GM19240 (cell line): ENCODE data around the gene FAM89B.

ENCODE experiments used
- DNase-seq: peaks from one replicate; pipeline ENCODE4 v3.0.0; 2011; ENCODE audit warnings: low spot score; ENCODE audit not compliant: insufficient read length

Gene FAM89B

DNA sequence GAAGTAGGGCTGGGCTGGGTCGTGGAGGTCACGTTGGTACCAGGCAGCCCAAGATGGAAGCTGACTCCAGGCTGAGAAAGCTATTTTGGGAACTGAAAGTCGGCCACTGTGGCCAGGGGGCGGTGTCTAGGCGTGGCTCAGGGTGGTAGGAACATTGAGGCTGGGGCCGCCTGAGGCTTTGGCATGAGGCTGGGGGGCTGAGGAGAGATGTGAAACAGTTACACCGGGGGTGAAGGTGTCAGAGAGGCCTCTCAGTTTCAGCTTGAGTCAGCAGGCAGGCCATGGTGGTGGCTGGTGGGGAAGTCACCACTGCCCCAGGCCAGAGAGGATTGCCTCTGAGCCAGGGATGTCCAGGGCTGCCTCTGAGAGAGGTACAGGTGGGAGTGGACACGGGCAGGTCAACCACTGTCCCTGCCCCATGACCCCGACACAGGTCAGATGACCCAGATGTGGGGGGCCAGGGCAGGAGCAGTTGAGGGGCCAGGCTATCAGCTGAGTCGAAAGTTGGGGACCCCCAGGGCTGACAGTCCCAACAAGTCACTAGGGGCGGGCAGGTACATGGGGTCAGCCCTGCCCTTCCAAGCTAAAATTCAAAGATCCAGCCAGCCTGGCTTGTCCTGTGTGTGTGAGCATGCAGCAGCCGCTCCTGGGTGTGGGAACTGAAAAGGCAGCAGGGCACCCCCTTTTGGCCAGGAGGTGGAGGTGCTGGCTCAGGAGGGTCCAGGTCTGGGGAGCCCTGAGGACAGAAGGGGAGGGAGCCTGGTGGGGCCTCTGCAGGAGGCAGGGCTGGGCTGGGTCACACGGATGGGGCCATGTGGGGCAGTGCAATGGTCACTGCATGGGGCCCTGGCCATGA, 16.1 kb downstream of the FAM89B start:
- DNase-seq = peak; percentile 100

DNA sequence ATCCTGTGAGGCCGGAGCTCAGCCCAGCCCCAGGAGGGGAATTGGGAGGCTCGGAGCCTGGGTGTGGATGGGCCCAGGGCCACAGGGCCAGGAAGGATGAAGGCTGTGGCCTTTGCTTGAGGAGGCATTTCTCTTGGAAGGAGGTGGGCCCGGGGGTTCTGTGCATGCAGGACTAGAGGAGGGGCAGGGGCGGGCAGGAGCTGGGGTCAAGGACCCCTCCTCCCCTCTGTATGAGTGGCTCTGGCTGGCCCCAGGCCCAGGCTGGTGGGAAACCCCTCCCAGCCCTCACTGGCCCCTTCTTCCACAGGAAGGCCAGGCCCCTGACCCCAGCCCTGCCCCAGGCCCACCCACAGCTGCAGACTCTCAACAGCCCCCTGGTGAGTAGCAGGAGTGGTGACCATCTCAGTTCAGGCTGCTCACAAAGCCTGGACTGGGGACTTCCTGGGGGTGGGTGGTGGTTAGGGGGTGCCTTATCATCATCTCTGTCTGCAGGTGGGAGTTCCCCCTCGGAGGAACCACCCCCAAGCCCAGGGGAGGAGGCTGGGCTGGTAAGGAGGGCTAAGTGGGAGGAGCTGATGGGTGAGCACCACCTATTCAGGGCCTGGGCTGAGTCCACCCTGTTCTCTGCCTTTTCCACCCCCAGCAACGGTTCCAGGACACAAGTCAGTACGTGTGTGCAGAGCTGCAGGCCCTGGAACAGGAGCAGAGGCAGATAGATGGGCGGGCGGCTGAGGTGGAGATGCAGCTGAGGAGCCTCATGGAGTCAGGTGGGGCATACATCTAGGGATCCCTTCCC, 17.3 kb downstream of the FAM89B start:
- peak; percentile 70 for DNase-seq

DNA sequence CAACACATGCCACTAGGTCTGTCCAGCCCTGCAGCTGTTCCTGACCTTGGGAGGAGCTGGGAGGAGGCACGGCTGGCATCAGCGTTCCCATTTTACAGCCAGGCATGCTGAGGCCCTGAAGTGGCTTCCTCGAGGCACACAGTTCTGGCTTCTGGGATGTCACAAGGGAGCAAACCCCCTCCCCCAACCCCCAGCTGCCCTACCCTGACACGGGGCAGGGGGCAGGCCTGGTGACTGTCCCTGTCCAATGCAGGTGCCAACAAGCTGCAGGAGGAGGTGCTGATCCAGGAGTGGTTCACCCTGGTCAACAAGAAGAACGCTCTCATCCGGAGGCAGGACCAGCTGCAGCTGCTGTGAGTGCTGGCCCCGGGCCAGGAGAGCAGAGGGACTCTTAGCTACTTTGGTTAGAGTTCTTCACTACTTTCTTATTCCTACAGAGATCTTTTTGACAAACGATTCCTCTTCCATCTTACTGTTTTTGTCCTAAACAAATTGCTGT, 18.0 kb downstream of the FAM89B start:
- no peak for DNase-seq

DNA sequence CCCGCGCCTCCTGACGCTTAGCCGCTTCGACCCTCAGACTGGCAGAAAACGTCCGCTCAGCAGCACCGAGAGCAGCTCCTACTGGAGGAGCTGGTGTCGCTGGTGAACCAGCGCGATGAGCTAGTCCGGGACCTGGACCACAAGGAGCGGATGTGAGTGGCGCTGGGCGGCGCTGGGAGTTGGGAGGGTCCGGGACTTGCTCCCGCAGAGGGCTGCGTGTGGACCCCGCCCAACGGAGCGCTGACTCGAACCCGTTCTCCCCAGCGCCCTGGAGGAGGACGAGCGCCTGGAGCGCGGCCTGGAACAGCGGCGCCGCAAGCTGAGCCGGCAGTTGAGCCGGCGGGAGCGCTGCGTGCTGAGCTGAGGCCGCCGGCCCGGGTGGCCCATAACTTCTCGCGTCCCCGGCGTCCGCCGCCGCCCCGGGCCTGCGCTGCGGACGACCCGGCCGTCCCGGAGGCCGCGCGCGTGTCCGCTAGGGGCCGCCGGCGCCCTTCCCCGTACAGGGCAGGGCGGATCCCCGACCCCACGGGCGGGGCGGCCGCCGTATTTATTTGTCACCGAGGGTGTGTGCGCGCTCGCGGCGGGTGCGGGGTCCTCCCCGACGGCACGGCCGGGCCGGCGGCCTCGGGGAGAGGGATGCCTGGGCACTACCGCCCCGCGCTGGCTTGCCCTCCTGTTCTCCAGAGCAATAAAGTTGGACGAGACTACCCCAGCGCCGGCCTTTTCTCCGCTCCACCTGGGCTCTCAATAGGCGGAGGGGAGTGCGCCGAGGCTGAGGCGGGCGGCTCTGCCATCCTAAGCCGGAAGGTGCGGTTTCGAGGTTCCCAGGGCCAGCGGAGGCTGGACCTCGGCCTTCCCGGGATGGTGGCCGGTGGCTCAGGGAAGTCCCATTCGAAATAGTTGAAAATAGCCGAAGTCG, 19.9 kb downstream of the FAM89B start:
- no peak for DNase-seq

DNA sequence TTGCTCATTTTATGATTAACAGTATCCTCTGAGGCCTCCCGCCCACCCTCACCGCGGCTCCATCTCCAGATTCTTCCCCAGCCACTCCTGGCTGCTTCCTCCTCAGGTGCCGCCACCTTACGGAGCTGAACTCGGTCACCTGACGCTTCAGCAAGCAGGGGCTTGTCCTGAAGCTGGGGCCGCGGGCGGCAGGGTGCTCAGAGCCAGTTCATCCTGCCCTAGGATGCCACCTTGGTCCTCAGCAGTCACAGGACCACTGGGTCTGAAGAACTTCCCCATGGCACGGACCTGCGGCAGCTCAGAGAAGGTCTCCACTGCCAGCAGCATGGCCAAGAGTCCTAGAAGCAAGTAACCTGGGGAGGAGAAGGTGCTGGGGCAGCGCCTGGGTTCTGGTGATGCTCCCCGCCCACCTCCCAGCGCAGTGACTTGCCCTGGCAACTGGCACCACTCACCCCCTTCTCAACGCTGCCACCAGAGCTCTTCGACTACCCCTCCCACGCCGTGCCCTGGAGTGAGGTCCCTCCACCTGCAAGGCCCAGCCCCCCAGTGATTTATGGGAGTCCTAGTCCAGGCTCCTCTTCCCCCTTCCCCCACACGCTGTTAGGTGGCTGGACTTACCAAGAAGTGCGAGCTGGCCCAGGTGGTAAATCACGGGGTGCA, 20.6 kb downstream of the FAM89B start:
- no peak for DNase-seq

DNA sequence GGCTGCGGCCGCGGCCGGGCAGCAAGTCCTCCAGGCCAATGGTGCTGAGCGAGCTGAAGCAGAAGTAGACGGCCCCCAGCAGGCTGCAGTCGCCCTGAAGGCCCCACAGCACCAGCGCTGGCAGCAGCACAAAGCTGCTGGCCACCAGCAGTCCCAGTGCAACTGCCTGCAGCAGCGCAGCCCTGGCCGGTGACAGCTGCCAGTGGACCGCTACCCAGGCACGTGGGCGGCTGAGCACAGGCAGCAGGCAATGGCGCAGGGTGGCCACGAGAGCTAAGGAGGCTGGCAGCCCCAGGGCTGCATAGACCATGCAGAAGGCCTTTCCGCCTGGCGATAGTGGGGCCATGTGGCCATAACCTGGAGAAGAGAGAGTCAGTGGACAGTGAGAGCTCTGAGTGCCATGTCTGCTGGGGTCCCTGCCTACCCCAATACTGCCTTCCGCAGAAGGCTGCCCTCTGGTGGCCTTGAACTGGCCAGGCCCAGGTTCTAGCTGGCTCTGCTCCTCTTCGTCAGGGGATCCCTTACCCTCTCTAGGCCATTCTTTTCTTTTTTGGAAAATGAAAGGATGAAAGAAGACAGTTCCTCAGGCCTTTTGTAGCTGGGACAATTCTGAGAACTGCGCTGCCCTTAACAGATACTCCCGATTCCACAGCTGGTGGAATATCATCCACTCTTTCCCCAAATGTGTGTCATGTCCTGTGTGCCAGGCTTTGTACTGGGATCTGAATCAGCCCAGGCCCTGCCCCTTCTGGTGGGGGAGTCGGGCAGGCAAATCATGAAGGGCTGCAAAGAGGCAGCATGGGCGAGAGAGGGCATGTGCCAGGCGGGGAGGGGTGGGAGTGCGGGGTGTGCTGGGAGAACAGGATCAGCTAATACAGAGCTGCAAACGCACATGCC, 21.4 kb downstream of the FAM89B start:
- peak; percentile 77 for DNase-seq

DNA sequence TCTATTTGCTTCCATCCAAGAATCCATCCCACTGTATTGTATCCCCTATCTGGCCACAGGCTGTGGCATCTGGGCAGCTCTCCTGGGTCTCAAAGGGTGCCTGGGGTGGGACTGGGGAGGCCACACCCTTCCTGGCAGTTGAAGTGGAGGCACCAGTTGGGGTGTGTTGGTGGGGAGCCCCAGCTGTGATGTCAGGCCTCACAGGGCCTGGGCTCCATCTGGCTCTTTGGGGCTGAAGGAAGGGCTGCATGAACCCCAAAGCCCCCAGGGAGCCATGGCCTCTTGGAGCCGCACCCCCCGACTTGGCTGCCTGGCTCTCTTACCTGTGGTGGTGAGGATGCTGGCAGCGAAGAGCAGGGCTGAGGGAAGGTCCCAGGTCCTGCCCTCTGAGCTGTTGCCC, 22.8 kb downstream of the FAM89B start:
- DNase-seq = no peak

DNA sequence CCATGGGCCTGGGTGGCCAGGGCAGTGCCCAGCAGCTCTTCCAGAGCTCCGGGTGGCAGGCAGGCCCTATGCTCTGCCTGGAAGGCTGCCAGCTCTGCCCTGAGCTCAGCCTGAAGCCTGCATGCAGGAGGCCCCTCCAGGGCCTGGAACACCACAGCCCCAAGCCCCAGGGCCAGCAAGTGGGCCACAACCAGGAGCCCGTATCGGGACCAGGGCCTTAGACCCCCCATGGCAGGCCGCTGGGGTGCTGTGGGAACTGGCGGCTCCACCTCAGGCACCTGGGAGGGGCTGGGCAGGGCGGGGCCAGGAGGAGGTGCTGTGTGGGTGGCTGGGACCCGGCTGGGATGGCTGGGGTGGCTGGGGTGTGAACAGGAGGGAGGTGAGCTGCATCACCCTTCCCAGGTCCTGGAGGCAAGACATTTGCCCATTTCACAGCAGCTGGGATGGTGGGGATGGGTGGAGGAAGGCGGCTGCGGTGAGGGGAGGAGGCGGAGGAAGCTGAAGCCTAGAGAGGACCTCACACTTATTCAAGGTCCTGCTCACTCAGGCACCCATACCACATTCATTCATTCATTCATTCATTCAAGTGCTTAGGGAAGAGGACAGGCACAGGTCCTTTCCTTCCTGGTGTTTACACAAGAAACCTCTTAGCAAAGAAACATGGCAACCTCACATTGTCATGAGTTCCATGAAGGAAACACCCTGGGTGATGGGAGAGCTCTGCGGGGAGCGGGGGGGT, 23.4 kb downstream of the FAM89B start, which contains the start of gene KCNK7:
TSS of gene KCNK7 (minus strand) at position 258 of the 739 bp plus-strand sequence. CDS start at position 230, 28 bp downstream.
- DNase-seq = no peak

DNA sequence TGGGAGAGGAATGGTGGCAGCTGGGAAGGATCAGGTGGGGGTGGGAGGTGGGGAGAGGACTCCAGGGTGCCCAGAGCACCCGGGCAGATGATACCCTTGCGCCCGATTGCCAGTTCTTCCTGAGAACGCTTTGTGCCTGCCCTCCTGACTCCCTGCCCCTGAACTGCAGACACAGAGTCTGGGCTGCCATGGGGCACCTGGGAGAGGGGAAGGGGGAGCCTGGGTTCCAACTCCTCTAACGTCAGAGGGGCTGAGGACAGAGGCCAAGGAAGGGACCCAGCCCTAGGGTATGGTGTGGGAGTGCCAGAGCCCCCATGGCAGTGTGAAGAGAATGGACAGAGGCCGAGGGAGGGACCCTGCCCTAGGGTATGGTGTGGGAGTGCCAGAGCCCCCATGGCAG, 24.2 kb downstream of the FAM89B start:
- no peak for DNase-seq

DNA sequence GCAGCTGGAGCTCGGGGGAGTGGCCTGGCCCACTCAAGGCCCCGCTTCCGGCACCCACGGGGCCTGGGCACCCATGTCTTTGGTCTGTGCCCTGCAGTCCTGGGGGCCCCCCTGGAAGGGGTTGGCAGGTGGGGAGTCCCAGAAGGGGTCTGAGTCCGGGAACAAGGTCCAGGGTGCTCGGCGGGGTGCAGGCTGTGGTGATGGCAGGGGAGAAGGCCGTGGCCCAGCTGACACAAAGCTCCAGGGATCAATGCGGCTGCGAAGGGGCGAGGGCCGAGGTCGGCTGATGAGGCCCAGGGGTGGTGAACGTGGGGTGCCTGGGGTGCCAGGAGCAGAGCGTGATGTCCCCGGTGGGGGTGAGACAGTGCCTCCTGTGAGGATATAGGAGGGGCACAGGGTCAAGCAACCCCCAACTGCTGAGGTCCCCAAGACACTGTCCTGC, 25.9 kb downstream of the FAM89B start:
- DNase-seq = no peak

DNA sequence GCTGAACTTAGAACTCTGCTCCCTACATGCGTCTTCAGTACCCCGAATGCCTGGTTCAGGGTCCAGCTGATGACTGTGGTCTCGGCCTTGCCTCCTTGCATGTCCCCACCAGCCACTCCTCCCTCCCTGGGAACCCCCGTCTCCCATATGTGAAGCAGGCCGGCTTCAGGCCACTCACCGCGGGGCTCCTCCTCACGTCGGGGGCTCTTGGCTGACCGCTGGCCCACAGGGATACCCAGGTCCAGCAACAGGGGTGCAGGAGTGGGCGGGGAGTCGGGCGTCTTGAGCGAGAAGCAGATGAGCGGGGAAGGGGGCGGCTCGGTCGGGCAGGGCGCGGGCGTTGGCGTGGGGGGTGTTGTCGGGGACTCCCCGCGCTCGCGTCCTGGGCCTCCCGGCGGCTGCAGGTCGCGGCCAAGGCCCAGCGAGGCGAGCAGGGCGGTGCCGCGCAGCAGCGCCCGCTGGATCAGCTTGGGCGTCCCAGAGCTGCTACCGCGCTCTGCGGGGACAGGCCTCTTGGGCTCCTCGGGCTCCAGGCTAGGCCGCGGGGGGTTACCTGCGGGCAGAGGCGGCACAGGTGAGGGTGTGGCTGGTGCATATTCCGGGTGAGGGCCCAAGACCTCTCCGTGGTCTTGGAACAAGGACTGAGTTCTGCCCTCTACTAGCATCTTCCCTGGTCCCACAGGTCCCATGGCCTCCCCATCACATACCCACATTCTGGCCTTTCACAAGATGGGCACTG, 27.0 kb downstream of the FAM89B start:
- no peak for DNase-seq

DNA sequence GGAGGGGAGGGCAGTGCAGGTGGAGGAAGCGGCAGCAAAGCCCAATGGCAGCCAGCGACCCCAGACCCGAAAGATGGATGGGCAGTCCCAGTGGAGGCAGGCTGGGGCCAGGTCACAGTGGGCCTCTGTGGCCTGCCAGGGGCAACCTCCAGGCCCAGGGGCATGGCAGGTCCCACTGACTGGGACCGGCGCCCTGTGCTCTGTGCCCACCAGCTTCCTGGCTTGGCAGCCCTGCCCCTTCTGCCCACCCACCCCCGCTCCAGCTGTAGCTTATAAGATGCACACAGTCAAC, 27.6 kb downstream of the FAM89B start:
- DNase-seq = no peak

DNA sequence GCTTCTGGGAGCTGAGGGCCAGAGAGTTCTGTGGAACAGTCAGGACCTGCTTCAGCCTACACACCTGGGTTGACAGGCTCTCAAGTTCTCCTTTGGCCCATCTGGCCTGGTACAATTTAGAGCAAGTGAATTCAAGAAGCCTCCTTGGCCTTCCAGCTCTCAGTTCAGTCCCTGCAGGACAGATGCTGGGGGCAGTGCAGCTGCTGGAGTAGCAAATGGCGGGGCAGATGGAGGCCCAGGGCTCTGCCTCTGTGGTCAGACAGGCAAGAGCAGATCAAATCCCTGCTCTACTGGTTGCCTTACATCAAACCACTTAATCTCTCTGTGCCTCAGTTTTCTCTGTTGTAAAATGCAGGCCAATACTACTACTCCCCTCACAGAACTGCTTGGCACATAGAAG, 31.9 kb downstream of the FAM89B start:
- no peak for DNase-seq

DNA sequence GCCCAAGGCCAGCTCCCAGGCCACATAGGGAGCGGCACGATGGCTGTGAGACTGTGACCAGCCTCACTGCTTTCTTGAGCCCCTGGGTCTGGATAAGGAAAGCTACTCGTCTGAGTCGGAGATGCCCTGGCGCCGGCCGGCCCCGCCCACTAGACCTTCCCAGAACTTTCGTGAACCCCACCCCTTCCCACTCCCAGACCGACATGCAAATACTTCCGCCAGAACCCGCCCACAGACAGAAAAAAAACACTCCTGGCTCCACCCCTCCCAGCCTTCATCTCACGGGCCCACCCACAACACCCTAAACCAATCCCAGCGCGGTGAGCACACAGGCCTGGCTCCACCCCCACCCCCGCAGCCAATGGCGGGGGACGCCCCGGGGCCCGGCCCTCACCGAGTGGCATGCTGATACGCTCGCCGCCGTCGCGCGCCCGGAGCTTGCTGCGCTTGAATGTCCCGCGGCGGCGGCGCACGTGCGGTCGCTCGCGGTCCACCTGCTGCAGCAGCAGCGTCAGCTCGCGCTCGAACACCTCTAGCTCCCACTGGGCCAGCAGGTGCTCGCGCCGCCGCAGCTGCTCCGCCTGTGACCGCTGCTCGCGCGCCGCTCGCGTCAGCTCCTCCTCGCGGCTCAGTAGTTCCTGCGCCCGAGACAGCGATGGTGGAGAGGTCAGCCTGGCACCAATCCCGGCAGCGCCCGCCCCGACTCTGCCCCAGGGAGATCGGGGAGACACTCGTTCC, 34.7 kb downstream of the FAM89B start:
- DNase-seq = no peak

DNA sequence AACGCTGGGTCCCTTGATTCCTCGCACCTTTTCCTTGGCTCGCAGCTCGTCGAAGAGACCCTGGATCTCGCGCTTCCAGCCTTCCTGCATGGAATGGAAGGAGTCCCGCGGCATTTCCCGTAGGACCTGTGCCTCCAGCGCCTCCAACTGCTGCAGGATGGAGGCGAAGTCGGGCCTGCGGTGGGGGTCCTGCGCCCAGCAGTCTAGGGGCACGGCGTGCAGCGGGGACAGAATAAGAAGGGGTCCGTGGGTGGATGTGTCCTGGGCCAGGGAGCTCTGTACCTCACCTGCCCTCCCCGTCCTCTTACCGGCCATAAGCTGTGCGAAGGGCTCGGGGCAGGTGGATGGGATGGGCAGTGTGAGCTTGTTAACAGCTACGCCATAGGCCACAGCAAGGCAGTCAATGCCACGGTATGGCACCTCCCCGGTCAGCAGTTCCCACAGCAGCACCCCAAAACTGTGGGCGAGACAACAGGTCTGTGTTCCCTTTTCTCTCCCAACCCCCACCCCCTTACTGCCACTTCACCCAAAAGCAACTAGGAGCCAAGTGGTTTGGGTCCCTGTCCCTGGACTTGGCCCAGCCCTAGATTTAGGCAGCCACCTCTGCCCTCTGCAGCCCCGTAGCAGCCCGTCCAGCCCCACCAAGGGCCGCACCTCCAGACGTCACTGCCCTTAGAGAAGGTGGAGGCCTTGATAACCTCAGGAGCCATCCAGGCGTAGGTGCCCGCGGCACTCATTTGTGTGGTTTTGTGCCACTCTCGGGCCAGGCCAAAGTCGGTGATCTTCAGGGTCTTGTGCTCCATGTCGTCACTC, 35.5 kb downstream of the FAM89B start:
- no peak for DNase-seq

DNA sequence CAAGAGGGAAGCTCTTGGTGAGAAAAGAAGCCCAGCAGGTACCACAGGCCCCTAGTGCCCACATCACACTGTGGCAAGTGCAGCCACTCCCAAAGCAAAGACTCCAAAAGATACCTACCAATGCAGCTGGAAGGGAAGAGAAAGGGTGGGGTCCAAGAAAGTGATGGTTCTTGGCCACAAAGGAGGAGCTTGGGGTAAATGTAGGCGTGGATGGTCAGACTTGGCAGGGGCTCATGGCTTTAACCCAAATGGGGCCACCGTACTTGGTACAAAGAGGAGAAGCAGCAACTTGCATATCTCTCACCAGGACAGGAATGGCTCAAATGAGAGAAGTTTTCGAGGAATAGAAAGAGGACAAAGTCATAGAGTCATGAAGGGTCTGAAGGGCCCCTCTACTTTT, 36.9 kb downstream of the FAM89B start:
- no peak for DNase-seq

DNA sequence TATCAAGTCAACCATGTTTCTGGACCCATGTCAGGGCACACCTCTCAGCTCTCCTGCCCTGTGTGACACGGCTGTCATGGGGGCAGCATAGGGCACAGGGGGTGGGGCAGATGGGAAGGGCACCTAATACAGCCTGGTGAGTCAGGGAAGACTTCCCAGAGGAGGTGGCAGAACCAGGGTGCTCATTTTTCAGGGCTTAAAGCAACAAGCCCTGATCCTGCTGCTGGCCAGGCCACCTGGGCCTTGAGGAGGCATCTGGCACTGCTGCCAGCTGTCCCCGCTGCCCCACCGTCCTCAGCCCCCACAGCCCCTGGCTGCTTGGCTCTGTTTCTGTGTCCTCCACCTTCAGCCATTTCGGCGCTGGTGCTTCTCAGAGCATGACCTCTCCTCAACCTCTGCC, 37.3 kb downstream of the FAM89B start:
- no peak for DNase-seq
